ENCODE results near the gene PDE1A. TPM values are rescaled to one million over a fixed set of nuclear protein-coding genes. Genes with fewer than 3 reads are reported as not detected.

Gene PDE1A
- total RNA-seq, 1 donor from 2014 or later, result 0.08 TPM

DNA sequence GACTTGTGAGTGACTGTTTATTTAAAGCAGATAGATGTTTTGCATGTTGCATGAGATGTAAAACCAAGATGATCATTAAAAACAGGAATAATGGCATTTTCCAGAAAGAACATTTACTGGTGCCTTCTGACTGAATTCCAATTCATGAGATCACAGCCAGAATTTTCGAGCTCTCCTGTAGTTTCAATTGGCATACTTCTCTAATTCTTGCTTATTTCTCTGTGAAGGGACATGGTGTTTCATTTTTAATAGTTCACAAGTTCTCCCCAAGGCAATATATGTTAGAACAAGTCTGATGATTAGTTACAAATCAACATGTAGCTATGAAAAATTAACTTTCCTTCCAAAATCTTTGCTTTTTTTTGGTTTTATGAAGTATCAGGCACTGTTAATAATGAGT, 105.7 kb downstream of the PDE1A start:
- no peak for DNase-seq (ENCODE audit: low read depth)
- H3K36me3 ChIP-seq (ENCODE audit: control insufficient read depth, insufficient read depth, low read length), result no peaks in the 10 kb centered on the region

DNA sequence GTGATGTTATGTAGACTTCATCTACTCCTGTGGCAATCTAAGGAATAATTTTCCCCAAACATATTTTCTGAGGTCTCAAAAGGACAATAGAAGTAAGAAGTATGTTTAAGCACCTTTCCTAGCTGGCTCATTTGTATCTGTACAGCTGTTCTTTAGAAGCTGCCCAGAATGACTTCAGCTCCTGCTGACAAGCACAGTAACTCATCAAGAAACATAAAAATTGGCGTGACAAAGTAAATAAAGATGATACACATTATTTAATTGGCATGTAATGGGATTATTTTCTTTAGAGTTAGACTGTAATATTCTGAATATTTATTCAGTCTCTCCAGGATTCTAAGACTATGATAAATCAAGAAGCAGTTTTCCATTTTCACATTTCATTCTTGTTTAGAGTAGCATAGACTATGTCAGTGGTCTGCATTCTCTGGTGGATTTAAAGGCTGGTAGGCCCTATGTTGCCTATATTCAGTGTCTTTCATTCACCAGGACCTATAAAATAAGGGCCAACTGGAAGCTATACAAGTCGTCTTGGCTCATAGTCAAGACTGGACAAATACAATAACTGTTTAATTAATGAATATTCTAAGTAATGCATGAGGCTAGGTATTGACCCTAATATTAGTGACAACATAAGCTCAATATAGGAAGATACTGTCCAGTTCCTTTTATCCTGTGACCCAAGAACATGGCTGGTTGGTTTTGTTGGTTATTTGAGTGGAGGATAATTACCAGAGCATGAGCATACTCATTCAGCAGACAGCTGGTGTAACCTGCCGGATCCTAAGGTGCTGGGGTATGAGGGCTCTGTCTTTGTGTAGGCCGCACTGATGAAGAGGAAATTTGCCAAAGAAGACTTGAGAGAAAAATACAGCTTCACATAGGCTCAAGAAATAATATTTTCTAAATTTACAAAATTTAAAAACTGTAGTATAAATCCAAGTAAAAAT, 107.0 kb downstream of the PDE1A start:
- H3K4me3 ChIP-seq (ENCODE audit: low read depth, low read length), result no peak overlapping the region
- H3K27me3 ChIP-seq (ENCODE audit: control insufficient read depth, insufficient read depth, low read length), result no peaks in the 10 kb centered on the region
- TF ChIP-seq, protein P1, sequence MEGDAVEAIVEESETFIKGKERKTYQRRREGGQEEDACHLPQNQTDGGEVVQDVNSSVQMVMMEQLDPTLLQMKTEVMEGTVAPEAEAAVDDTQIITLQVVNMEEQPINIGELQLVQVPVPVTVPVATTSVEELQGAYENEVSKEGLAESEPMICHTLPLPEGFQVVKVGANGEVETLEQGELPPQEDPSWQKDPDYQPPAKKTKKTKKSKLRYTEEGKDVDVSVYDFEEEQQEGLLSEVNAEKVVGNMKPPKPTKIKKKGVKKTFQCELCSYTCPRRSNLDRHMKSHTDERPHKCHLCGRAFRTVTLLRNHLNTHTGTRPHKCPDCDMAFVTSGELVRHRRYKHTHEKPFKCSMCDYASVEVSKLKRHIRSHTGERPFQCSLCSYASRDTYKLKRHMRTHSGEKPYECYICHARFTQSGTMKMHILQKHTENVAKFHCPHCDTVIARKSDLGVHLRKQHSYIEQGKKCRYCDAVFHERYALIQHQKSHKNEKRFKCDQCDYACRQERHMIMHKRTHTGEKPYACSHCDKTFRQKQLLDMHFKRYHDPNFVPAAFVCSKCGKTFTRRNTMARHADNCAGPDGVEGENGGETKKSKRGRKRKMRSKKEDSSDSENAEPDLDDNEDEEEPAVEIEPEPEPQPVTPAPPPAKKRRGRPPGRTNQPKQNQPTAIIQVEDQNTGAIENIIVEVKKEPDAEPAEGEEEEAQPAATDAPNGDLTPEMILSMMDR (IDR thresholded peaks at IDR 0.05; ENCODE audit: insufficient read depth, low read length, poor library complexity, severe bottlenecking), result no peak
- DNase-seq (ENCODE audit: low read depth), result no peak
- no peaks in the 10 kb centered on the region for H3K36me3 ChIP-seq (ENCODE audit: control insufficient read depth, insufficient read depth, low read length)

More for the DNA sequence above, 105.7 kb downstream of the PDE1A start:
- no peak overlapping the region for H3K4me3 ChIP-seq (ENCODE audit: low read depth, low read length)
- TF ChIP-seq, protein P1 (IDR thresholded peaks at IDR 0.05; ENCODE audit: insufficient read depth, low read length, poor library complexity, severe bottlenecking), result no peak
- H3K27me3 ChIP-seq (ENCODE audit: control insufficient read depth, insufficient read depth, low read length), result no peaks in the 10 kb centered on the region

DNA sequence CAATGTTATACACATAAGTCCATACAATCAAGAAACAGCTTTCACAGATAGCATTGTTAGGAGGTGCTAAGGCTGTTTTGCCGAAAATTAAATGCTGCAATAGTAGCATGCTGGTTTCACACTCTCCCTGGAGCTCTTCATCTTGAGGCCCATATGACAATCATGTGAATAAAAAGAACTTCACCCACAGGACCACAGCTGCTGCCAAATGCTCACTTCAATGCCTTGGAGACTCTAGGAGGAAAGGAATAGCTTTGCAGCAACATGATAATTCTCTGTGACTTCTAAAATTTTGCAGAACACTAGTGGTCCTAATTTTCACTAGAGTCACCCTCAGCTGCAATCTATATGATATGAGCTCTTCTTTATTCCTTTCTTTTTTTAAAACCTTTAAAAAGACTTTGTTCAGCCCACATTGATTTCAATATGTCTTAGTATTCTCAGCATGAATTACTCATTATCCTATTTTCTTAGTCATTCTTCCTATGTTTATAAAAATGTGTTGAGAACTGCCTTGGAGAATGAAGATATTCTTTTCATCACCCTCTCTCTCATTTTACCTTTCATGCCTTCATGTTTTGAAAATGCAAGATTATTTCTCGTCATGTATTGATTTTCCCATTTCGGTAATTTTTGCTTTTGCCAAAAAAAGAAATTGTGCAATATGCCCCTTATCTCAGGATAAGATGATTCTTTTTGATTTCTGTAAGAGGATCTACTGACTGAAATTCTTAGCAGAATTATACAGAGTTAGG, 108.2 kb downstream of the PDE1A start:
- DNase-seq (ENCODE audit: low read depth), result no peak
- no peak overlapping the region for H3K4me3 ChIP-seq (ENCODE audit: low read depth, low read length)
- TF ChIP-seq, protein P1 (IDR thresholded peaks at IDR 0.05; ENCODE audit: insufficient read depth, low read length, poor library complexity, severe bottlenecking), result no peak
- H3K27me3 ChIP-seq (ENCODE audit: control insufficient read depth, insufficient read depth, low read length), result no peaks in the 10 kb centered on the region
- no peaks in the 10 kb centered on the region for H3K36me3 ChIP-seq (ENCODE audit: control insufficient read depth, insufficient read depth, low read length)

DNA sequence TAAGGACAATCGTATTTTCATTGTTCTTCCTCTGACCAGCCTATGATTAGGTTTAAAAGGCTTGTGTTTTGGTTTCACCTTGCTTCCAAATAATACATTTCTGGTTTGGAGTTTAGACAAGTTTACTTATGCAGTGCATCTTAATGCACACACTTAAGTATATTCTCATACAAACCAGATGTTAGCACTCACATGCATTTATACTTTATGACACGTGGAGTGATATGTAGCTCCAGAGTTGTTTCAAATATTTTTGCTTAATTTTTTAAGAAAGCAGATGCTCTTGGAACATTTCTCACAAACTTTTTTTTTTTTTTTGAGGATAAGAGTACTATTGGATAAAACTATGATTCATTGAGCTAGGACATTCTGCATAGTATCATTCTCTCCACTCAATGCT, 109.9 kb downstream of the PDE1A start:
- no peaks in the 10 kb centered on the region for H3K27me3 ChIP-seq (ENCODE audit: control insufficient read depth, insufficient read depth, low read length)
- TF ChIP-seq, protein P1 (IDR thresholded peaks at IDR 0.05; ENCODE audit: insufficient read depth, low read length, poor library complexity, severe bottlenecking), result no peak
- H3K36me3 ChIP-seq (ENCODE audit: control insufficient read depth, insufficient read depth, low read length), result no peaks in the 10 kb centered on the region
- DNase-seq (ENCODE audit: low read depth), result no peak
- no peak overlapping the region for H3K4me3 ChIP-seq (ENCODE audit: low read depth, low read length)

DNA sequence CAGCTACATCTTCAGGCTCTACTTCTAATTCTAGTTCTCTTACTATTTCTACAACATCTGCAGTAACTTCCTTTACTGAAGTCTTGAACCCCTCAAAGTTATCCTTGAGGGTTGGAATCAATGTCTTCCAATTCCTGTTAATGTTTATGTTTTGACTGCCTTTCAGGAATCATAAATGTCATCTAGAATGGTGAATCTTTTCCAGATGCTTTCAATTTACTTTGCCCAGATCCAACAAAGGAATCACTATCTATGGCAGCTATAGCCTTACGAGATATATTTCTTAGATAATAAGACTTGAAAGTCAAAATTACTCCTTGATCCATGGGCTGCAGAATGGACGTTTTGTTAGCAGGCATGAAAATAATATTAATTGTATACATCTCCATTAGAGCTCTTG, 123.9 kb downstream of the PDE1A start:
- no peak for DNase-seq (ENCODE audit: low read depth)
- no peaks in the 10 kb centered on the region for H3K36me3 ChIP-seq (ENCODE audit: control insufficient read depth, insufficient read depth, low read length)
- TF ChIP-seq, protein P1 (IDR thresholded peaks at IDR 0.05; ENCODE audit: insufficient read depth, low read length, poor library complexity, severe bottlenecking), result no peak
- no peaks in the 10 kb centered on the region for H3K27me3 ChIP-seq (ENCODE audit: control insufficient read depth, insufficient read depth, low read length)
- H3K4me3 ChIP-seq (ENCODE audit: low read depth, low read length), result no peak overlapping the region
